PC-3 (cell line): ENCODE measurements around the gene ZDHHC22.

Experiments used
- CTCF ChIP-seq: fragments of 300-600 bp; sonication (generic); conservative IDR thresholded peaks from 2 replicates; pipeline ENCODE4 v1.5.1; 2017; ENCODE audit warnings: antibody characterized with exemption, low read depth, mild to moderate bottlenecking, low read length
- EZH2 ChIP-seq: fragments of 300-600 bp; sonication (generic); IDR thresholded peaks from one replicate; pipeline ENCODE4 v1.6.1; 2017; ENCODE audit warnings: antibody characterized with exemption, mild to moderate bottlenecking, low read length; ENCODE audit not compliant: unreplicated experiment
- EZH2phosphoT487 ChIP-seq: fragments of 300-600 bp; sonication (generic); IDR thresholded peaks from 2 replicates; pipeline ENCODE4 v1.6.1; 2018; ENCODE audit warnings: mild to moderate bottlenecking, antibody characterized with exemption, low read length, borderline replicate concordance

- no peak for TF ChIP-seq CTCF
- no peak for TF ChIP-seq EZH2
- no peak for TF ChIP-seq EZH2phosphoT487
Measured at GRCh38 chr14:77158175-77158881, 16.7 kb upstream of the ZDHHC22 start.
